CD4-positive, alpha-beta memory T cell (primary cell): ENCODE results near the gene SLC27A5. TPM values are rescaled to one million over a fixed set of nuclear protein-coding genes. Genes with fewer than 3 reads are reported as not detected.
"Not testable (repeated sequence)": the region's sequence is repeated elsewhere in the genome, so short reads cannot be mapped to it uniquely, and the experiment has no call there.

Experiments
- CTCF ChIA-PET: fragments of 350-600 bp; sonication (Branson Sonifier 250); formaldehyde crosslinking; loops from one replicate; lab custom pipeline; 2021; ENCODE audit warnings: inconsistent platforms; ENCODE audit not compliant: partially characterized antibody; lab: Charles Lee
- POLR2A ChIA-PET: fragments of 350-600 bp; sonication (Branson Sonifier 250); formaldehyde crosslinking; loops from one replicate; lab custom pipeline; 2021; ENCODE audit not compliant: partially characterized antibody; lab: Charles Lee
- DNase-seq, 5 donors: peaks; one replicate each; pipeline versions ENCODE4 v3.0.0 to v3.0.0-alpha.2; 2020 to 2022; ENCODE audit warnings: mixed read lengths in 1 of 5
- H3K27ac ChIP-seq: one replicate; pipeline ENCODE4 v1.7.0; 2013; ENCODE audit warnings: low read depth, low read length
- H3K27me3 ChIP-seq: 2 replicates; pipeline ENCODE4 v1.7.0; 2013; ENCODE audit warnings: mild to moderate bottlenecking, low read length, moderate library complexity; ENCODE audit not compliant: insufficient read depth
- H3K36me3 ChIP-seq: 2 replicates; pipeline ENCODE4 v1.7.0; 2013; ENCODE audit warnings: mild to moderate bottlenecking, low read length, moderate library complexity; ENCODE audit not compliant: insufficient read depth
- H3K4me1 ChIP-seq: 2 replicates; pipeline ENCODE4 v1.7.0; 2013; ENCODE audit warnings: mild to moderate bottlenecking, low read length, moderate library complexity; ENCODE audit not compliant: insufficient read depth
- H3K4me3 ChIP-seq, 2 donors: one replicate each; pipeline ENCODE4 v1.7.0; 2013; ENCODE audit warnings: low read length in 2 of 2, mild to moderate bottlenecking in 1 of 2
- H3K9me3 ChIP-seq, 2 donors: one replicate each; pipeline ENCODE4 v1.7.0; 2013; ENCODE audit warnings: low read length in 2 of 2, control low read depth in 1 of 2; ENCODE audit not compliant: control insufficient read depth in 1 of 2
- H3K27ac Mint-ChIP-seq, 7 donors: one replicate each; pipeline ENCODE4 v1.8.0; 2020 to 2021; ENCODE audit warnings: mixed read lengths in 7 of 7, mild to moderate bottlenecking in 6 of 7, inconsistent platforms in 3 of 7, moderate library complexity in 3 of 7
- H3K27me3 Mint-ChIP-seq, 2 donors: one replicate each; pipeline ENCODE4 v1.8.0; 2020 to 2021; ENCODE audit warnings: mixed read lengths in 2 of 2
- H3K36me3 Mint-ChIP-seq, 2 donors: one replicate each; pipeline ENCODE4 v1.8.0; 2020 to 2021; ENCODE audit warnings: mixed read lengths in 2 of 2, inconsistent platforms in 1 of 2, mild to moderate bottlenecking in 1 of 2
- H3K4me1 Mint-ChIP-seq, 4 donors: one replicate each; pipeline ENCODE4 v1.8.0; 2020 to 2021; ENCODE audit warnings: mixed read lengths in 4 of 4, mild to moderate bottlenecking in 1 of 4
- H3K4me3 Mint-ChIP-seq, 8 donors: one replicate each; pipeline ENCODE4 v1.8.0; 2020 to 2021; ENCODE audit warnings: mixed read lengths in 8 of 8, mild to moderate bottlenecking in 7 of 8, moderate library complexity in 6 of 8, inconsistent platforms in 3 of 8
- H3K9me3 Mint-ChIP-seq, 8 donors: one replicate each; pipeline ENCODE4 v1.8.0; 2020 to 2021; ENCODE audit warnings: mixed read lengths in 8 of 8, mild to moderate bottlenecking in 5 of 8, inconsistent platforms in 3 of 8, moderate library complexity in 1 of 8
- intact Hi-C: fragments of 100-400 bp; cut with micrococcal nuclease; formaldehyde crosslinking; loops from one replicate; pipeline ENCODE4 v1.15.1; 2023
- polyA plus RNA-seq, 2 donors: library from polyadenylated mRNA; unstranded; fragments of 300-500 nt; fragmentation: Illumina TruSeq; gene quantifications; one replicate each; pipeline ENCODE4 v1.2.3, GENCODE V29; 2021
- total RNA-seq, 2 experiments: library from RNA; stranded (reverse); gene quantifications; one replicate each; pipeline ENCODE4 v1.2.3, GENCODE V29; 2021

SLC27A5 gene
- total and polyA plus RNA-seq, 4 experiments from 2014 or later = 10.5 to 23.6 (median 14.1) TPM

- H3K4me3 Mint-ChIP-seq = peak overlapping the region; percentile 91 to 95 (median 93)
- H3K36me3 ChIP-seq = peaks cover 35% of the 10 kb centered on the region
- DNase-seq = no peak
- peaks cover 0 to 7% of the 10 kb centered on the region in 2 donors for H3K27me3 Mint-ChIP-seq
- H3K4me1 Mint-ChIP-seq = peaks cover 20 to 39% (median 27%) of the 10 kb centered on the region in 4 donors
- intact Hi-C loops = no loop called here
- H3K9me3 Mint-ChIP-seq = peaks cover 0 to 9% (median 0%) of the 10 kb centered on the region in 8 donors
- H3K27ac Mint-ChIP-seq = peak overlapping the region; percentile 92 to 95 (median 94)
- peak overlapping the region; percentile 78 for H3K27ac ChIP-seq
- ChIA-PET POLR2A (interaction anchor here (0.6 to 5.6 kb wide), 7 partner anchors 9 to 346 kb away, joined by 3 to 104 read pairs (median 3); partner anchors contain the start of genes CHMP2A, MZF1, UBE2M and ZBTB45), CTCF (interaction anchor here (1.1 kb wide), 1 partner anchor 36 kb away, joined by 4 read pairs; no protein-coding TSS in a partner anchor)
- H3K4me3 ChIP-seq = peak overlapping the region; percentile 79 to 87
- H3K27me3 ChIP-seq = no peaks in the 10 kb centered on the region
- no peaks in the 10 kb centered on the region for H3K9me3 ChIP-seq
- H3K36me3 Mint-ChIP-seq = peaks cover 29 to 53% of the 10 kb centered on the region in 2 donors
- peaks cover 30% of the 10 kb centered on the region for H3K4me1 ChIP-seq
These were observed 33.7 kb upstream of the SLC27A5 start for GRCh38 chr19:58545286-58546018.

- H3K9me3 Mint-ChIP-seq = peaks cover 0 to 7% (median 0%) of the 10 kb centered on the region in 8 donors
- H3K4me1 ChIP-seq = peaks cover 30% of the 10 kb centered on the region
- H3K27me3 Mint-ChIP-seq = peaks cover 0 to 7% of the 10 kb centered on the region in 2 donors
These were observed 32.9 kb upstream of the SLC27A5 start for GRCh38 chr19:58544591-58545285.

GRCh38 chr19:58543826-58544590, 32.2 kb upstream of the SLC27A5 start, which contains the start of gene TRIM28:
TRIM28 (plus strand) TSS chr19:58544064; CDS start chr19:58544758, 694 bp downstream.
- H3K27ac ChIP-seq = peak within 1 kb of the TSS; percentile 78
- H3K27me3 ChIP-seq = no peaks in the 10 kb centered on the region
- peaks cover 20 to 39% (median 27%) of the 10 kb centered on the region in 4 donors for H3K4me1 Mint-ChIP-seq
- peaks cover 25 to 41% of the 10 kb centered on the region in 2 donors for H3K36me3 Mint-ChIP-seq
- ChIA-PET POLR2A (interaction anchor here (0.6 to 5.6 kb wide), 21 partner anchors 10 to 694 kb away, joined by 3 to 104 read pairs (median 5); partner anchors contain the start of genes CHMP2A, MZF1, UBE2M and ZBTB45), CTCF (interaction anchor here (0.6 to 1.6 kb wide), 4 partner anchors 24 to 45 kb away, joined by 3 to 13 read pairs (median 4); partner anchors contain the start of gene ZBTB45)
- H3K4me3 ChIP-seq = peak within 1 kb of the TSS; percentile 86 to 87
- peak within 1 kb of the TSS; percentile 91 to 97 (median 95) for H3K4me3 Mint-ChIP-seq
- peaks cover 0 to 7% of the 10 kb centered on the region in 2 donors for H3K27me3 Mint-ChIP-seq
- H3K4me1 ChIP-seq = peaks cover 30% of the 10 kb centered on the region
- peaks cover 0 to 7% (median 0%) of the 10 kb centered on the region in 8 donors for H3K9me3 Mint-ChIP-seq
- no peaks in the 10 kb centered on the region for H3K9me3 ChIP-seq
- intact Hi-C loops = loop anchor here (1.0 kb wide), 7 partner anchors 11 to 104 kb away; partner anchors contain the start of genes CHMP2A, MZF1, ZBTB45 and ZNF132
- peaks cover 21% of the 10 kb centered on the region for H3K36me3 ChIP-seq
- peak within 1 kb of the TSS; percentile 95 to 100 (median 99) for H3K27ac Mint-ChIP-seq
- DNase-seq = peak; percentile 100

More at GRCh38 chr19:58544591-58545285, 32.9 kb upstream of the SLC27A5 start:
- peak overlapping the region; percentile 91 to 96 (median 94) for H3K4me3 Mint-ChIP-seq
- no peaks in the 10 kb centered on the region for H3K27me3 ChIP-seq
- DNase-seq = peak in 1 of 5 donors; percentile 77
- peak overlapping the region; percentile 86 to 87 for H3K4me3 ChIP-seq
- H3K27ac ChIP-seq = peak overlapping the region; percentile 78
- peaks cover 25 to 48% of the 10 kb centered on the region in 2 donors for H3K36me3 Mint-ChIP-seq
- peaks cover 20 to 39% (median 27%) of the 10 kb centered on the region in 4 donors for H3K4me1 Mint-ChIP-seq
- ChIA-PET POLR2A (interaction anchor here (0.6 to 5.6 kb wide), 17 partner anchors 9 to 695 kb away, joined by 3 to 104 read pairs (median 7); partner anchors contain the start of genes CHMP2A, MZF1, UBE2M and ZBTB45), CTCF (interaction anchor here (0.6 to 1.6 kb wide), 3 partner anchors 25 to 37 kb away, joined by 4 to 13 read pairs (median 4); partner anchors contain the start of gene ZBTB45)
- intact Hi-C loops = loop anchor here (1.0 kb wide), 7 partner anchors 11 to 104 kb away; partner anchors contain the start of genes CHMP2A, MZF1, ZBTB45 and ZNF132
- H3K27ac Mint-ChIP-seq = peak overlapping the region; percentile 92 to 100 (median 95)
- no peaks in the 10 kb centered on the region for H3K9me3 ChIP-seq
- peaks cover 28% of the 10 kb centered on the region for H3K36me3 ChIP-seq

GRCh38 chr19:58542641-58543372, 31.0 kb upstream of the SLC27A5 start:
- peaks cover 24 to 44% (median 29%) of the 10 kb centered on the region in 4 donors for H3K4me1 Mint-ChIP-seq
- H3K9me3 Mint-ChIP-seq, H3K9me3 ChIP-seq, H3K27ac ChIP-seq, intact Hi-C loops, H3K36me3 ChIP-seq, H3K27me3 ChIP-seq, DNase-seq, H3K4me3 ChIP-seq: not testable (repeated sequence)
- peak overlapping the region in 5 of 8 donors; percentile 24 to 59 (median 47) for H3K4me3 Mint-ChIP-seq
- H3K27me3 Mint-ChIP-seq = peaks cover 0 to 10% of the 10 kb centered on the region in 2 donors
- H3K4me1 ChIP-seq = peaks cover 41% of the 10 kb centered on the region
- ChIA-PET POLR2A (interaction anchor here (0.7 to 5.6 kb wide), 10 partner anchors 11 to 180 kb away, joined by 3 to 104 read pairs (median 7); partner anchors contain the start of genes CHMP2A, MZF1, UBE2M and ZBTB45), CTCF (interaction anchor here (1.3 to 1.6 kb wide), 2 partner anchors 23 to 33 kb away, joined by 4 to 13 read pairs; partner anchors contain the start of gene ZBTB45)
- H3K36me3 Mint-ChIP-seq = peaks cover 20 to 32% of the 10 kb centered on the region in 2 donors
- H3K27ac Mint-ChIP-seq = peak overlapping the region in 5 of 7 donors; percentile 70 to 95 (median 81)

GRCh38 chr19:58539169-58539559, 27.4 kb upstream of the SLC27A5 start:
- H3K27ac Mint-ChIP-seq = peak overlapping the region in 4 of 7 donors; percentile 63 to 91 (median 76)
- CTCF ChIA-PET, intact Hi-C loops: not testable (repeated sequence)

More at GRCh38 chr19:58539169-58539559, 27.4 kb upstream of the SLC27A5 start:
- H3K9me3 ChIP-seq, H3K27ac ChIP-seq, DNase-seq, H3K9me3 Mint-ChIP-seq, H3K4me3 ChIP-seq, H3K36me3 Mint-ChIP-seq, H3K4me3 Mint-ChIP-seq, H3K36me3 ChIP-seq, H3K27me3 ChIP-seq: not testable (repeated sequence)
- POLR2A ChIA-PET = interaction anchor here (0.9 to 1.4 kb wide), 3 partner anchors 16 to 25 kb away, joined by 3 to 16 read pairs (median 3); partner anchors contain the start of genes CHMP2A and ZBTB45
- H3K4me1 ChIP-seq = peaks cover 15% of the 10 kb centered on the region
- Mint-ChIP-seq H3K27me3 (peaks cover 0 to 13% of the 10 kb centered on the region in 2 donors), H3K4me1 (peaks cover 9 to 18% (median 10%) of the 10 kb centered on the region in 4 donors)
